ENCODE data around the gene PHGDH.
A peak's percentile ranks its signal among the peaks of the same experiment; 100 is the strongest.

PHGDH gene

DNA sequence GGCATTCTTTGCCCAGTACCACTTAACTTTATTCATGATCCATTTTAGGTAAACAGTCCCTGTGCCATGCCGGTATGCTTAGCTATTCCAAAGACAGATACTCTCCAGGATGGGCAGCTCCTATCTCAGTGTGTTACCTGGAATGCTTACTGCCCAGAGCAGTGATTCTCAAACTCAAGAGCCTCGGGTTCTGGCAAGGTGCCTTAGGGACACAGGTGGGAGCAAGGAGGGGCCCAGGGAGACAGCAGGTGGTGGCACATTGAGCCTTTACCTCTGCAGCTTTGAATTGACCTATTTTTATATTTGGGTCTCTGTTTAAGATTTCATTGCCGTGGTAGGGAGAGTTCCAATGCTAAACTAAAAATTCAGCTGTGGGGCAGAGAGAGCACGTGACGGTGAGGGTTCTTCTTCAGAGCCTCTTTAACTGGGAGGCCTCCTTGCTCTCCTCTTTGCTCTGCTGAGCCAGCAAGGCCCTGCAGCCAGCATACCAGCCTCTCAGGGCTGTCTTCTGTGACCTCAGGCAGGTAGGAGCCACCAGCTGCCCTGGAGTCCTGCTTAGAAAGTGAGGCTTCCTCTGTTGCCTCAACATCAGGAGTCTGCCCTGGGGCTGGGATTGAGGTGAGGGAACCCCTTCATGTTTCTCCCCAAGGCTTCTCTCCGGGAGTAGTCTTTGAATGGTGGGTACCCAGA lies 20.2 kb downstream of the PHGDH start:
- DNase-seq (ENCODE audit: low read depth in 2 of 2) = no peak

DNA sequence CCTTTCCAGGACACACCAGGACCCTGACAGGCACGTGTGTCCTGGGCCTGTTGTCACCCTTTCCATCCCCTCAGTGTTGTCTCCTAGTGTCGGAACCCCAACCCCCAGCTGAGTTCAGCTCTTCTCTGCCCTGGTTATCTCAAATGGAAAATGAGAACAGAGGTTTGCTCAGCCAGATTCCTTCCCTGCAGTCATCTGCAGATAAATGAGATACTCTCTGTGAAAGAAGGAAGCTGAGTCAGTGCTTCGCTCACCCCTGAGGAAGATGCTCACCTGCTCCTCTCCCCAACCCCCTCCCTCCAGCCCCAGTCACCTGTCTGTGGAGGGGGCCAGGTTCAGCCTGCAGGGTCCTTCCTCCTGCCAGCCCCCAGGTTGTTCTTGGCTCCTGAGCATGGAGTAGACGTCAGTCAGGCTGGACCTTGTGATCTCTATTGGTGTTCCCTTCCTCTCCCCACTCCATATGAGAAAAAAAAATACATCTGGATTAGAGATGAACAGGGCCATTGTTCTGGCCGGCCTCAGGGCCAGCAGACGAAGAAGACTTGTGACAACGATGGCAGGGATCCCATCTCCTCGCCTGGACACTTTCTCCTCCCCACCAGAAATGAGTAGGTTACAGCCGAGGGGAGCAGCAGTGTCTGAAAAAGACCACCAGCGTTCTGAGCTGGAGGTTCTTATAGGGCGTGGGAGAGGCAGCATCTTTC lies 20.9 kb downstream of the PHGDH start:
- no peak for DNase-seq (ENCODE audit: low read depth in 2 of 2)

DNA sequence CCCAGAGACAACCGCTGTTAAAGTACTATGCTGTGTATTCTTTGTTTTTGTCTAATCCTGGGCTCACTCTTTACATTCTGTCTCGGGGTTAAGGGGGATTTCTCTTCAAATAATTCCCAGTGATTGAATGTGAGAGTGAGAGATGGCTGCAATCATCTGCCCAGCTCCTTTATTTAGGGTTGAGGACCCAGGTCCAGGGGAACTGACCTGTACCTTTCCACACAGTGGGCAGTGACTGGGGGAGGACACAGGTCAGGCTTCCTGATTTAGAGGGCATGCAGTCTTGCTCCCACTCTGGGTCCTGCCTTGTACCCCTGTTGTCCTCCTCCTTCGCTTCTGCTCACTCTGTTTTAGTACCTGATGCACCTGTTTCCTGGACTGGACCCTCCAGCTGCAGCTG lies 22.0 kb downstream of the PHGDH start:
- DNase-seq (ENCODE audit: low read depth in 2 of 2) = no peak

DNA sequence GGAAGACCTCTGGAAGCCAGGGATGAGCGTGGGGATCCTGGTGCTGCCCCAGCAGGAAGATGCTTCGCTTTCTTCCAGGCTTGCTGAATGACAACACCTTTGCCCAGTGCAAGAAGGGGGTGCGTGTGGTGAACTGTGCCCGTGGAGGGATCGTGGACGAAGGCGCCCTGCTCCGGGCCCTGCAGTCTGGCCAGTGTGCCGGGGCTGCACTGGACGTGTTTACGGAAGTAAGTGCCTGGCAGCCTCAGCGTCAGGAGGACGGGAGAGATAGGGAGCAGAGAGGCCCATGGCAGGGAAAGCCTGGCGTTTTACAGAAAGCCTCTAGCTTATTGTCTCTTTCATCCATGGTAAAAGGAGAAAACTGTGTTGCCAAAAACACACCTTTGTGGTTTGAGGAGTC lies 23.5 kb downstream of the PHGDH start:
- DNase-seq (ENCODE audit: low read depth in 2 of 2) = no peak

DNA sequence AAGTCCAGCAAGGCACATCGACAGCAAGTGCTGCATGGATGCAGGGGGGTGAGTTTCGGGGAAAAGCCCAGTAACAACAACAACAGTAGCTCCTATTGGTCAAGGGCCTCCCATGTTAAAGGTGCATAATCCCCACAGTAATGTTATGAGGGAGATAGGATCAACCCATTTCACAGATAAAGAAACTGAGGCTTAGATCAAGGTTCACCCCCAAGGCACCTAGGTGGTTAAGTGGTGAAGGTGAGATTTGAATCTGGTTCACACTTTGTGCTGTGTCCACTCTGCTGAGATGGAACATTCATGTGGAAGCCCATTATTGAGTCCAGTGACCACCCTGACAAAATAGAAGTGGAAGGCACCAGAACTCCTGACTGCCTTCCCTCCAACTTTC lies 24.9 kb downstream of the PHGDH start:
- no peak for DNase-seq (ENCODE audit: low read depth in 2 of 2)

DNA sequence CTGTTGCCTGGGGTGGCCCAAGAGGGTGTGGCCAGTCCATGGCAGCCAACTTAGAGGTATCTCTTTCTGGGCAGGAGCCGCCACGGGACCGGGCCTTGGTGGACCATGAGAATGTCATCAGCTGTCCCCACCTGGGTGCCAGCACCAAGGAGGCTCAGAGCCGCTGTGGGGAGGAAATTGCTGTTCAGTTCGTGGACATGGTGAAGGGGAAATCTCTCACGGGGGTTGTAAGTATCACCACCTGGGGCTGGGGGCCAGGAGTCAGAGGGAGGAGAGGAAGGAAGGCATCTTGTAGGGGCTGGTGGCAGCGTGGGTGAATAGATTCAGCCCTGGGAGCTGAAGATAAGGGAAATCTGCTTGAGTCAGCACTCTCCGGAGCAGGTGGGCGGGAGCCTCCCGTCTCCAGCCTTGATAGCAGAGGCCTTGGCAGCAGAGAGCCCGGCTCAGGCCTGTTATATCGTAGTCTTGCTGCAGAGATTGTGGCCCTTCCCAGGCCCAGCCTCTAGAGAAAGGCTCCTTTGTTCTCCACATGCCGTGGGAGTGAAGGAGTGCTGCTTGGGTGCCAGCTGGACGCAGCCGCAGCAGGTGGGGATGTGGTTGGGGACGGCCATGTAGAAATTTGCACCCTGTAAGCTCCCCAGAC lies 25.4 kb downstream of the PHGDH start:
- DNase-seq (ENCODE audit: low read depth in 2 of 2) = no peak

DNA sequence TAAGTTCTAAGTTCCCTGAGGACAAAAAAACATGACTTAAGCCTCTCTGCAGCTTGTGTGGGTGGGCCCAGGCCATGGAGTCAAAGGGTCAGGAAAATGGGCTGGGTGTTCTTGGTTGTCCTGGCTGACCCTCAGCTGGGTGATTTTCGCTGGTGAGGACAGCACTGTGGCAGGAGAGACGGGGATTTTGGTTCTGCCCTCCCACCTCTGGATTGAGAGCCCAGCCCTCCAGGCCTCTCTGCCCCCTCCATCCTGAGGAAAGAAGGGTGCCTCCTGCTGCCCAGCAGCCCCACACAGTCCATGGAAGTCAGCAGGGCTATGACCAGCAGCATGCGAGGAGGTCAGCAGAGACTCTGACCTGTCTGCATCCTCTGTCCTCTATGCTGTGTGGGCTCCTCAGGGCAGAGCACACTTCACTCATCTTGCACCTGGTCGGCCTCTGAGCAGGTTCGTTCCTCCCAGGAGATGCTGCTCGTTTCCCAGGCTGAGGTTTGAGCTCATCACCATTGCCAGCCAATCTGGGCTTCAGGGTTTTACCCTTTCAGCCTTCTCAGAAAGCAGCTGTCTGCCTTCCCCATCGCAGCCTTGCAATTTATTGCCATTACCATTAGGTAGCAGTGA lies 26.5 kb downstream of the PHGDH start:
- no peak for DNase-seq (ENCODE audit: low read depth in 2 of 2)

DNA sequence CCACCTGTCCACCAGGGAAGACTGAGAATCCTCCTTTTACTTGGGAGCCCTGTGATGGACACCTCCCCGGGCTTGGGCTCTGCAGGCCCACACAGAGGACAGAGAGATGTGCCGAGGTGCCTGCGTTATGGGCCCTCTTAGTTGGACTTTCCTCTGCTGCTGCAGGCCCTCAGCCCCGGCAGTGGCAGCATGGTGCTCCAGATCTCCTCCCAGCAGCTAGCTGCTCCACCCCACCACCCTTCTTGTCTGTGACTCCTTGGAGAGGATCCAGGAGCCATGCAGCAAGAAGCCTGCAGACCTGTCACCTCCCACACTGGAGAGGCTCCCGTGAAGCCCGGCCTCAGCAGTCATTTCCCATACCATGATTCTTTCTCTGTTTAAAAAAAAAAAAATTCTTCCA lies 27.4 kb downstream of the PHGDH start:
- DNase-seq (ENCODE audit: low read depth in 2 of 2) = no peak

DNA sequence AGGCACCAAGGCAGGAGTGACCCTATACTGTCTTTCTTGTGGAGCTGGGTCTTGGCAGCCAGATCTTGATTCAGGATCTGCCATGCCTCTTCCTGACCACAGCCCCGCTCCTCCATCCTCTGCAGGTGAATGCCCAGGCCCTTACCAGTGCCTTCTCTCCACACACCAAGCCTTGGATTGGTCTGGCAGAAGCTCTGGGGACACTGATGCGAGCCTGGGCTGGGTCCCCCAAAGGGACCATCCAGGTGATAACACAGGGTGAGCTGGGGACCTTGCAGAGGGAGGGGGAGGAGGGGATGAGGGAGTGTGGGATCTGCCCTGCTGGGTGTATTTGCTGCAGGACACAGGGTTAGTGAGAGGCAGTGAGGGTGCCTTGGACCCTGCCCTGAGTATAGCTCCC lies 28.5 kb downstream of the PHGDH start:
- DNase-seq (ENCODE audit: low read depth in 2 of 2) = no peak

DNA sequence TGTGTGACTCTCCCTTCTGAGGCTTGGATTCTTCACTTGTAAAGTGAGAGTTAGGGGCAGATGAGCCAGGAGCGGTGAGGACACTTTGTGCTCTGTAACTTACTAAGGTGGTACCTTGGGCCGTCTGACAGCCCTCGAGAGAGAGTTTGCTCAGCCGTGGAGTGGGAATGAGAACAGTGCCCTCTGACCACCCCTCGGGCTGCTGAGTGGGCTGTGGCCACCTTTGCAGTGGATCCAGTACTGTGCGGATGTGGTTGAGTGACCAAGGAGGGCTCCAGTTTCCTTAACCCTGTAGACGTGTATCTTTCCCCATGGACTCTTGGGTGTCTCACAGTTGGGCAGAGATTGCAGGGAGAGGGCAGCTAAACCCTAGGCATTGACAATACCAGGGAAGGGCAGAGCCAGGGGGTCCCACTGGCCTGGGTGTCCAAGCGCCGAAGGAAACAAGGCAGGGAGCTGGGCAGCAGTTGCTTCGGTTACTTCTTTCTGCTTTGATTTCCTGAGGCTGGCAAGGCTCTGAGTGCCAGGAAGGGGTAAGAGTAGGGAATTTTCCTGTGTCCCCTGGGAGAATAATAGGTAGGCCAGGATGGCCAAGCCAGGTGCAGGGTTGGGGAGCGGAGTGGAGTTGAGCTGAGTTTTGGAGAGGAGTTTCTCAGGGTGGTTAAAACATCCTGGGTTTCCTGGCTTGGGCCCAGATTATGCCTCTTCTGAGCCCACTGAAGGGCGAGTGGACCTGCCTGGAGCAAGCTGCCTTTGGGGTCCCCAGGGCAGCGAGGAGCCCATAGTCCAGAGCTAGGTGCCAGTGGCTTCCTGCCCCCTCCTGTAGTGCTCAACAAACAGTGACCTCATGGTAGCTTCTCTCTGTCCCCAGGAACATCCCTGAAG lies 29.4 kb downstream of the PHGDH start:
- DNase-seq (ENCODE audit: low read depth in 2 of 2) = no peak

DNA sequence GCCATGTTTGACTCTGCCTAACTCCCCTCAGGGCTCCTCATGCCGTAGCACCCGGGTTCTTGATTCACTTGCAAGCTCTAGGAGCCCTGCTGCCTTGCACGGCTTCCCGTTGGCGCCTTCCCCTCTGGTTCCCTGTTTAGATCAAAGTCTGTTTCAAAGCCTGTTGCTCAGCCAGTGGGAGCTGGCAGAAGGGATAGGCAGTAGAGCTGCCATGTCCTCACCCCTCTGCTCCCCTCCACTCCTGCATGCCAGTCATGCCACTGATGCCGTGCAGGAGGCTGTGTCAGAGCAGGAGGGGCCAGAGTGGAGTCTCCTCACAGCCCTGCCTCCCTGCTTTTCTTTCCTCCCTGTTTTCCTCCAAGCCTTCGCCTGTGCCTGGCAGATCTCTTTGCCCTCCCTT lies 30.5 kb downstream of the PHGDH start:
- no peak for DNase-seq (ENCODE audit: low read depth in 2 of 2)

DNA sequence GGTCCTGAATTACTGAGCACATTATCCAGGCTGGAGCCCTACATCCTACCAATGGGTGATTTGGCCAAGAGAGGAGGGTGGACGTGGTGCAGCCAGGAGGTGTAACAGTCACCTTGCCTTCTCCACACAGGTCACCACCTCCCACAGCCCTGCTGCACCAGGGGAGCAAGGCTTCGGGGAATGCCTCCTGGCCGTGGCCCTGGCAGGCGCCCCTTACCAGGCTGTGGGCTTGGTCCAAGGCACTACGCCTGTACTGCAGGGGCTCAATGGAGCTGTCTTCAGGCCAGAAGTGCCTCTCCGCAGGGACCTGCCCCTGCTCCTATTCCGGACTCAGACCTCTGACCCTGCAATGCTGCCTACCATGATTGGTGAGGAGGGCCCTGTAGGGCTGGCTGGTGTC lies 30.9 kb downstream of the PHGDH start:
- no peak for DNase-seq (ENCODE audit: low read depth in 2 of 2)

DNA sequence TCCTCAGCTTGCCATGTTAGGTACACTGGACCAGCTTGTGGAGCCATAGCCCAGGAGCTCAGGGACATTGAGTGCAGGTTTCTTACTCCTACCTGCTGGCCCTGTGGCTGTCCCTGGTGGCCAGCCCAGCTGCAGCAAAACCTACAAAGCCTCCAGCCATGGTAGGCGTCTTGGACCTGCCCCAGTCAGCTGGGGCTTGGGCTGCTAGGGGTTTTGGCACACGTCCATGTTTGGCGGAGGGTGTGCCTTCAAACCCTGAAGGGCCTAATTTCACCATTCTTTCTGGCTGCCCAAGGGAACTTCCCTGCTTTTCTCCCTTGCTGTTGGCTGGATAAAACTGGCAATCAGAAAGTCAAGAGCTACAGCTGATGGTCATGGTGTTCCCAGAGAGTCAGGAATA lies 31.6 kb downstream of the PHGDH start:
- DNase-seq (ENCODE audit: low read depth in 2 of 2) = no peak

DNA sequence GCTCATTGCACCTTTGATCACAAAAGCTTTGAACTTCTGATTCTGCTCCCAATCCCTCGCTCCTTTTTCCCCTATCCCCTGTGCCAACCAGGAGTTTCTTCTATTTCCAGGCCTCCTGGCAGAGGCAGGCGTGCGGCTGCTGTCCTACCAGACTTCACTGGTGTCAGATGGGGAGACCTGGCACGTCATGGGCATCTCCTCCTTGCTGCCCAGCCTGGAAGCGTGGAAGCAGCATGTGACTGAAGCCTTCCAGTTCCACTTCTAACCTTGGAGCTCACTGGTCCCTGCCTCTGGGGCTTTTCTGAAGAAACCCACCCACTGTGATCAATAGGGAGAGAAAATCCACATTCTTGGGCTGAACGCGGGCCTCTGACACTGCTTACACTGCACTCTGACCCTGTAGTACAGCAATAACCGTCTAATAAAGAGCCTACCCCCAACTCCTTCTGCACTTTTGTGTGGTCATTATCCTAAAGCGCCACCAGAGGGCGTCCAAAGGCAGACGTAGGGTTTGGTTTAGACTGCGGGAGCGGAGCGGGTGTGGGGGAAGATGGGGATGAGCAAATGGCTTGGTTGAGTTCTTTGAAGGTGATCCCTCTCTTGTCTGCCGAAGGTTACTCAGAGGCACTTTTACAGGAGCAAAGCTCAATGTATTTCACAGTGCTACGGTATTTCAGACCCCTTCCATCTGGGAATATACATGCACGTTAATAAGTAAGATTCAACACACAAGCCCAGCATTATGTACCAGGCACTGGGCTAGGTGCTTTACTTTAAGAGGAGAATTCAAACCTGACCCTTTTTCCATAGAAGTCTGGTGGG lies 32.3 kb downstream of the PHGDH start:
- peak; percentile 21 to 43 for DNase-seq (ENCODE audit: low read depth in 2 of 2)

DNA sequence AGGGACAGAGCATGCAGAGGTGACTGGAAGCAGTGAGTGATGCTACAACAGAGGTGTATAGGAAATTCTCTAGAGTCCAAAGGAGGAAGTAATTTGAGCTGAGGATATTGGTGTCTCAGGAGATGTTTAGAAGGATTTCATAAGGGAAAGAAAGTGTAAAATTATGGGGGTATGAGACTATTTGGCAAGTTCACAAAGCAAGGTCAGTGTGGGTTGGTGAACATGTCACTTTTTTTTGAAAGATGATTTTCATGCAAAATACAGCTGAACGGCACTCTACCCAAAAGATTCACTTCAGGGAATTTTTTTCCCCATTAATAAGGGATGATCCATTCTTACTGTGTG lies 32.8 kb downstream of the PHGDH start:
- DNase-seq (ENCODE audit: low read depth in 2 of 2) = no peak

DNA sequence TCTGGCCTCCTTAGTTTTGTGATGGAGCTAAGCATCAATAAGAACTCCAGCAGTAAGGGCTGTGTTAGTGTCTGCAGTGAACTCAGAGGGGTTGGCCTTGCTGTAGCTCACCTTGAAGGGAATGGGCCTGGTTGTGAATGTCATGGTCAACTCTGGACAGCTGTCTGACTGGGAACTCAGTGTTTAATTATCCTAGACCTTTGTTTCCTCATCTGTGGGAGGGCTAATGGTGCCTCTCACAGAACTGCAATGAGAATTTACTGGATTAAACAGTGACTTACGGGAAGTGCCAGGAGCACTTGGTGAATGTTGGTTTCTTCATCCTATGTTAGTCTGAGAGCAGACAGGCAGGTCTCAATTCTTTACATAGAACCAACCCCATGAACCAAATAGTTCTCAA lies 33.3 kb downstream of the PHGDH start:
- no peak for DNase-seq (ENCODE audit: low read depth in 2 of 2)

DNA sequence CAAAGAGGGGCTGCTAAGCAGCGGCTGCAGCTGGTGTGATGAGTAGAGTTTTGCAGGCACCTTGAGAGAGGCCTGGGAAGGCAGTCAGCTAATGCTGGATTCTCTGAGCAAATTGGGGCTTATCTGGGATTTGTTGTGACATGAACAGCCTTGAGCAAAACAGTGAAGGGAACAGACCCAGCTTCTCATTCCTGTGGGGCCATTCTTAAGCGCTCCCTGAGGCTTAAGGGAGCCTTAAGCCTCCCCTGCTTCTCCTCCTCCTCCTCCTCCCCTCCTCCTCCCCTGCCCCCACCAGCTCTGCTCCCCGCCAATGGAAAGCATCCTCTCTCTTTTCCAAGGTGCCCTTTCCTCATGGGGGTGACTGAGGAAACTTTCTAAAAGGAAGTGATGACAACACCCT lies 35.7 kb downstream of the PHGDH start:
- no peak for DNase-seq (ENCODE audit: low read depth in 2 of 2)

DNA sequence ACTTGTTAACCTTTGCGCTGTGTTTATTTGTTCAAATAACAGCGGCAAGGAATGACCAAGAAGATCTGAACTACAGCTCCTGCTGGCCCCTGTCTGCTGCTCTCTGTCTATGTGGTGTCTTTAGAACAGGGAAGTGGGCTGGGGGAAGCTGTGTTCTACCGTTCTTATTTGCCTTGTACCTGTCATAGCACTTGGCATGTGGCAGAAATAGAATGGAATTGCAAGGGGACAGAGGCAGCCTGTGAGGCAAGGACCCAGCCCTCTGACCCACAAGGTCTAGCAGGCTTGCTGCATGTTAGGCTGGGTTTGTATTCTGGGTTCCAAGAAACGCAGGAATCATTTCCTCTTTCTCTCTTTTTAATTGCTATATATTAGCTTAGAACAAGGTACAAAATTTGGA lies 36.3 kb downstream of the PHGDH start:
- DNase-seq (ENCODE audit: low read depth in 2 of 2) = no peak

DNA sequence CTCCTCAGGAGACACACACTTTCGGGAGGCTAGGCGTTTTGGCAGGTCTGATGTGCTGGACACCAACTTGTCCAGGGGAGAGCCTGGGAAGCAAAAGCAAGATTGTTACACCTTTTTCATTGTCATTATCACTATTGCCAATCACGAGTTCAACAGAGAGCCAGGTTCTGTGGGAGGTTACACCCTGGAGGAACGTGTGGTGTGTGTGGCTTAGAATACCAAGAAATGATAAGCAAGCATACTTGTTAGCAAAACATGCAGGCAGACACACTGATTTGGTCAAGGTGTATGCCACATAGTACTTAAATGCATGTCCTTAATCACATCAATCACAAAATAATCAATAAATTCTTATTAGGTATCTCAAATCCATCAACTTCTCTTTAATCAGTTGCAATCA lies 40.9 kb downstream of the PHGDH start:
- no peak for DNase-seq (ENCODE audit: low read depth in 2 of 2)

DNA sequence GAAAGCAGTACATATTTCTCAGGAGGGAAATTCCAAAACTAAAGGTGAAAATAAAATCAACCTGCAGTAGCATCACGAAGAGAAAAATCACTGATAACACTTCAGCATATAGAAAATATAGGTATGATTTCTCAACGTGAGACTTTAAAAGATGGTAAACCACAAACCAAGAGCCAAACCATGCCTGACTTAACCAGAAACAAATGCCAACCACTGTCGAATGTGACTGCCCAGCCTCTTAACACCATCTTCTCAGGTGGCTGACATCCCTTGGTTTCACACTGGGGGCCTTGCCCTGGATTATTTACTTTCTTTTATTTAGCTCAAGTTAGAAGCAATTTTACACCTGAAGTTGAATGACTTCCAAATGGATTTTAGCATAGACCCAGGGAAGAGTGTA lies 46.9 kb downstream of the PHGDH start:
- DNase-seq (ENCODE audit: low read depth in 2 of 2) = no peak

DNA sequence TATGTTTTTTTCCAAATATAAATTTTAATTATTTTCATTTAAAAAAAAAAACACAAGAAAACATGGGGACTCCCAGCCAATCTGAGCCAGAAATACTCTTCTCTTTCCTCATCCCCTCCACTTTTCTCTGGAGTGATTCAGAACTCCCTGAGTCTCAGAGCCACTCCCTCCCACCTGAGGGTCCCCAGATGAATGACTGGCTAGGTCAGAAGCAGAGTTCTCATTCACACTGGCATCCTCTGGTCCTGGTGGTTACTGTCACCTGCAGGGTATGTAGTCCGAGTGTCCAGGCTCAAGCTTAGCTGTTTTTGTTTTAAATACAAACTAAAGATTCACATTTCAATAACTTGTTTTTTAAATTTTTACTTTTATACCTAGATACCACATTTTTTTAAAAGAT lies 50.7 kb downstream of the PHGDH start:
- no peak for DNase-seq (ENCODE audit: low read depth in 2 of 2)

Measured in stimulated activated CD4-positive, alpha-beta T cell treated with anti-CD3 and anti-CD28 coated beads, Interleukin-4, amount 100 ng/mL, for 48 hours (primary cell).